Measurements from ENCODE around the gene AP5Z1.
A peak's percentile ranks its signal among the peaks of the same experiment; 100 is the strongest.

AP5Z1 gene

DNA sequence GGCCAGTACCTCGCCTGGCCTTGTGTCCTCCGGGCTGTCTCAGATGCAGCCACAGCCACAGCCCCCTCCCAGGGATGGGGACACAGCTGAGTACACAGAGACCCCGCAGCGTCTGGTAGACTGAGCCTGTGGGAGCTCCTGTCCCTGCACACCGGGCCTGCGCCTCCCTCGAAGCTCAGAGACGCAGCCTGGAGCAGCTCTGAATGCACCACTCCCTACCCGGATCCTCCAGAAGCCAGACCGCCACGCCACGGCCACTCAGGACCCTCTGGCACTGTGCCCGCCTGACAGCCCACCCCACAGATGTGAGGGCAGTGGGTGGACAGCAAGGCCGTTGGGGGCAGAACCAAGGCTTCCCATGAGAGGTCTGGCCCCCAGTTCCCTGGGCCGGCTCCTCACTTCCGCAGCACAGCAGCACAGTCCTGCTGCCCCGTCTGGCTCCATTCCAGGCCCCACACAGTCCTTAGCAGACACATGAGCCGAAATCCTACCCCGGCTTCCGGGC, 45.6 kb downstream of the AP5Z1 start:
- no peak for DNase-seq (ENCODE audit: low read depth, low spot score)

DNA sequence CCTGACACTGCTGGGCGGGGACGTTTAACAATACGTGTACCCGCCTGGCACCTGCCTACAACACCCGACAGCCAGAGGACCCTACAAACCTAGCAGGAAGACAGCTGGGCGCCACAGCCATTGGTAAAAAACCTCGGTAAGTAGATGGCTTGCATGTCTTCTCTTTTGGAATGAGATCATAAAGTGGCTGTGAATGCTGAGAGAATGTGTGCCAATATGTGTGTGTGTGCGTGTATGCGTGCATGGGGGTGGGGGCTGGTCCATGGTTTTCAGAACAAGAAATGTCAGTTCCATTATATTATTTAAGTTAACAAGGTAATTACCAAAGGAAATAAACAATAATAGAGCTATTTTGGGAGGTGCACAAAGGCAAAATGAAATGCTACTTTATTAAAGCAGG, 47.3 kb downstream of the AP5Z1 start:
- DNase-seq (ENCODE audit: low read depth, low spot score), result no peak

DNA sequence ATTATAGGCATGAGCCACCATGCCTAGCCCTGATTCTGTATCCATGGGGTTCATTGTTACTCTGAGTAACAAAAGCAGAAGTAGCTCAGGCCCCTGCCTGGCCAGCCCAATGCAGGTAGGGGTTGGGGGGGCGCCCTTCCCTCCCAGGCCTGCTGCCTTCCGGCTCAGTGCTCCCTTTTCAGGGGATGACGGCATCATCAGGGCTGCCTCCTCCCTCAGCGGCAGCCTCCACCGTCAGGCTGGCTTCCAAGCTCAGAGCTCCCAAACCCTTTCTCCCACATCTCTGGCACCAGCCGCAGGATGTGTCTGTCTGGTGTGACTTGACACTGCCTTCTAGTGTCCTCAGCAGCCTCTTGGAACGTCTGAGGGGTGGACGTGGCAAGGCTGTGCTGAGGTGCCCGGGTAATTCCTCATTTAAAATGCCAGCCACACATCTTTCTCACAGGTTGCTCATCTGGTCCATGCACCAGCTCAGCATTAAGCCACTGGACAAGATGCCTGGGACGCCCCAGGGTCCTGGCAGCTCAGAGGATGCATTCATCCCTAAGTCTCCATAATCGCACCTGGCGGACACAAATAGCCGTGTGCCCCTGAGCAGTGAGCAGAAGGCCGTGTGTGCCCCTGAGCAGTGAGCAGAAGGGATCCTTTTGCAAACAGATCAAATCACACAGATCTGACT, 48.2 kb downstream of the AP5Z1 start:
- DNase-seq (ENCODE audit: low read depth, low spot score), result no peak

DNA sequence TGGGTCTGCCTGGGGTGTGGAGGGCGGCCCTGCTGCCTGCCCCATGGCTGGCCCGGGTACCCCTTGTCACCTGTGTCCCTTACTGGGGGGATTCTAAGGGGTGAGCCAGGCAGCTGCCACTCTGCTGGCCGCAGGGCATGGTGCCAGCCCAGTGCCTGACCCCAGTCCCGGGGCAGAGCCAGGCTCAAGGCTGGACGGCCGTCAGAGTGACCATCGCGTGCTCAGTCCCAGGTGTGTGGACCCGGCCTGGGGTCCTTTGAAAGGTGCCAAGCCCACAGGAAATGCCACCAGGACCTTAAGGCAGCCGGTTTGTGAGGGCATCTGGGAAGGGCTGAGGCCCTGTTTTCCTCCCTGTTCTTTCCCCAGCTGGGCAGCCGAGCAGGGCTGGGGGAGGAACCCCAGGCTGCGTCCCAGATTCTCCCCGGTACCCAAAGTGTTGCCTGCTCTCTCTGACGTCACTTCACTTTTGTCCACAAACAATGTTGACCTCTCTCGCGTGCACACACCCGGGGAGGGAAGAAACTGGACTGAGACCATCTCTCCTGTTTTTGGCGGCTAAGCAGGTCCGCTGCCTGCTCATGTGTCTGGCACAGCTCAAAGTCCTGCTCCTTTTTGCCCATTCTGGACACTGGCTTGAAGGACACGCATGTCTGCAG, 48.8 kb downstream of the AP5Z1 start:
- DNase-seq (ENCODE audit: low read depth, low spot score), result no peak

DNA sequence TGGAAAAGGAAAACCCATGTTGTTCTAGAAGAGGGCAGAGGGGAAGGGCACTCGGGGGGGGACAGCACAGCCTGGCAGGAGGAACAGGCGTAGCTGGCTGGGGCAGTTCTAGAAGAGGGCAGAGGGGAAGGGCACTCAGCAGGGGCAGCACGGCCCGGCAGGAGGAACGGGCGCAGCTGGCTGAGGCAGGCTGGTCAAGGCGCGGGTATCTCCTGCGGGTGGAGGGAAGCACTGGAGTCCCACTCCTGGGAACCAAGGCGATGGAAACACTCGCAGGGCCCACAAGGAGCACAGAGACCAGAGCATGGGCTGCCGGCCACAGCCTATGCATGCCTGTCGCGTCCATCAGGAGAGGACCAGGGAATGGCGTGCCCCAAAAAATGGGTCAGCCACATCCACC, 49.7 kb downstream of the AP5Z1 start:
- DNase-seq (ENCODE audit: low read depth, low spot score), result no peak

DNA sequence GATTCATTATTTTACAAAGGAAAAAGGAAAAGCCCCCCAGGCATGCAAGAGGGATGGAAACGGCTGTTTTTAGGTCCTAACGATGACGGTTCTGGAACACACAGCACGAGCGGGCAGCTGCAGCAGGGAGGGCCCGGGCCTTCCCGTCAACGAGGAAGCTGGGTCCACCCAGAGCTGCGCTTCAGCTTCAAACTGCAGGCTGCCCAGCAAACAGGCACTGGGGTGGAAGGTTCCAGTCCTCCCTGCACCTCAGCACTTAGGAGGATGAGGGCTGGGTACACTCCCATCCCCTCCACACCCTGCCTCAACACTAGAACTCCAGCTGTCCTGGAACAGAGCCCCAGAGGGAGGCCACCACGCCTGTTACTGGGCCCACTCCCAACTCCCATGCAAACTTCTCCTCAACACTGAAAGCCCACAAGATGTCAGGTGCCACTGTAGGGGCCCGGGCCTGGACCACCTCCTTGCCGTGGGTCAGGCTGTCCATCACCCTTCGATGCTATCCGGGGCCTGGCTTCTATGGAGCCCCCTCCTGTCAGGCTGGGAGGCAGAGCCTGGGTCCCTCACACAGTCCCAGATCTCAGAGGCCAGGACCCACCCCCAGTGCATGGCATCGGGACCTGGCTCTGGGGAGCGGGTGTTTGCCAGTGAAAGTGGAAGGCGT, 53.4 kb downstream of the AP5Z1 start:
- DNase-seq (ENCODE audit: low read depth, low spot score), result no peak

DNA sequence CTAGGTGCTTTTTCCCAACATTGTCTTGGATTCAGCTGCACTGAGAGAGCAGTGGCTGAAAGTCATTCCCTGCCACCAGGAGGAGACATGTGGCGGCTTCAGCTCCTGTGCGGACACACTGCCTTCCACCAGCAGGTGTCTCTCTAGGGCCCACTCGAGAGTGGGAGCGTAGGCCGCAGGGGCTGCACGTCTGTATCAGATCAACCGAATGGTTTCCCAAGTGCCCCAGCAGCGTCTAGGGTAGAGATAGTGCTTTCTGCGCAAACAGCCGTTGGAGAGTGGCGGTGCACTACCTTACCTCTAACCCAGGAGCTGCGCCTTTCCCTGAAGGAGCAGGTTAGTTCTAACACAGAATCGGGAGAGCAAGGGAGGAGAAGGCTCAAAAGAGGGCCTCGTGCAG, 54.8 kb downstream of the AP5Z1 start:
- DNase-seq (ENCODE audit: low read depth, low spot score), result peak; percentile 43

DNA sequence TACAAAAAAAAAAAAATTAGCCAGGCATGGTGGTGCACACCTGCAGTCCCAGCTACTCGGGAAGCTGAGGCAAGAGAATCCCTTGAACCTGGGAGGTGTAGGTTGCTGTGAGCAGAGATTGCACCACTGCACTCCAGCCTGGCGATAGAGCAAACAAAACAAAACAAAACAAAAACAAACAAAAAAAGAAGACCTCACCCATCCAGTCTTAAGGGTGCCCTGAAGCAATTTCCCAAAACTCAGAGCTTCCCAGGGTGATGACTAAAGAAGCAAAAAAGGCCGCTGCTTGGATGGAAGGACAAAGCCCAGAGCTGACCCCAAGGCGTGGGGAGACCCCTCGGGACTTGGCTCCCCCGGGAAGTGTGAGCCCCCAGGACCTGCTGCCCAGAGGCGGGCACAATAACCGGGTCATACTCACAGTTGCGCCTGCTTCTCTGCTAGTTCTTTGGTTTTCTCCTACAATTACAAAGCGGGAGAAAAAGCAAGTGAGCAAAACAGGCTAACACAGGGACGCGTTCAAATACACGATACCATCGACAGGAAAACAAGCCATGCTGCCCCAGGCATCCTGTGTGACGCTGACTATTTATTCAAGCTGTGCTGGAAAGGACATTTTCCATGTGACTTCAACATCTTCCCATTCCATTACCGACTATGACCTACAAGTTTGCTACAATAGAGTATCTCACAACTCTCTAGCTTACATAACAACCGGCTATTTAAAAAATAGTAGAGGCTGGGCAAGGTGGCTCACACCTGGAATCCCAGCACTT, 56.5 kb downstream of the AP5Z1 start:
- DNase-seq (ENCODE audit: low read depth, low spot score), result no peak

DNA sequence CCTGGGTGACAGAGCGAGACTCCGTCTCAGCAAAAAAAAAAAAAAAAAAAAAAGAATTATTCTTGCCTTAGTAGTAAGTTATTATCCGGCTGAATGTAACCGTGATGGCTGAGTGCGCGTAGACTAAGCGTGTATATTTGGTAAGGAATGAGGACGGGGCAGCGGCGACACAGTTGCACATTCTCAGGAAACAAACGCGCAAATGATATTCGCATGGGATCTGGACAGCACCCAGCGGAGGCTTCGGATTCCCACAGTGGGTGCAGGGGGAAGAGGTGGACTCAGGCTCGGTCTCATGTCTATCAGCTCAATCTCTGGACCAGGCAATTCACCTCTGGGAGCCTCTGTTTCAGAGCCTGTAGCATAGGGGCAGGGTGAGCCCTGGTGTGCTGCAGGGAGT, 57.3 kb downstream of the AP5Z1 start:
- DNase-seq (ENCODE audit: low read depth, low spot score), result no peak

DNA sequence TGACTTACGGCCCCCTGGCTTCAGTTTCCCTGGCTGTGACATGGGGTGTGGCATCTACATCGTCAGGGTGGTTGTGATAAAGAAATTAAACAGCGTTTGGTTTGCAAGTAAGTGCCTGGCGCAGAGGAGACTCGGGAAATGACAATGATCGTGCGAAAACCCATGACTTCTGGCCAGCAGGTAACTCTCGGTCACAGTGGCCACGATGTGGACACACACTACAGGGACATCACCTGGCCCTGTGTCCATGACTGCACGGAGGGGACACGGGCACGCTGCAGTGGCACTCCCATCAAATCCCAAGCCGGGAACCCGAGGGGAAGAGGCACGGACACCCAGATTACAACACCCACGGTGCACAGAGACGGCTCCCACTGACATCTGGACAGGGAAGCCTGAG, 57.8 kb downstream of the AP5Z1 start:
- DNase-seq (ENCODE audit: low read depth, low spot score), result no peak

DNA sequence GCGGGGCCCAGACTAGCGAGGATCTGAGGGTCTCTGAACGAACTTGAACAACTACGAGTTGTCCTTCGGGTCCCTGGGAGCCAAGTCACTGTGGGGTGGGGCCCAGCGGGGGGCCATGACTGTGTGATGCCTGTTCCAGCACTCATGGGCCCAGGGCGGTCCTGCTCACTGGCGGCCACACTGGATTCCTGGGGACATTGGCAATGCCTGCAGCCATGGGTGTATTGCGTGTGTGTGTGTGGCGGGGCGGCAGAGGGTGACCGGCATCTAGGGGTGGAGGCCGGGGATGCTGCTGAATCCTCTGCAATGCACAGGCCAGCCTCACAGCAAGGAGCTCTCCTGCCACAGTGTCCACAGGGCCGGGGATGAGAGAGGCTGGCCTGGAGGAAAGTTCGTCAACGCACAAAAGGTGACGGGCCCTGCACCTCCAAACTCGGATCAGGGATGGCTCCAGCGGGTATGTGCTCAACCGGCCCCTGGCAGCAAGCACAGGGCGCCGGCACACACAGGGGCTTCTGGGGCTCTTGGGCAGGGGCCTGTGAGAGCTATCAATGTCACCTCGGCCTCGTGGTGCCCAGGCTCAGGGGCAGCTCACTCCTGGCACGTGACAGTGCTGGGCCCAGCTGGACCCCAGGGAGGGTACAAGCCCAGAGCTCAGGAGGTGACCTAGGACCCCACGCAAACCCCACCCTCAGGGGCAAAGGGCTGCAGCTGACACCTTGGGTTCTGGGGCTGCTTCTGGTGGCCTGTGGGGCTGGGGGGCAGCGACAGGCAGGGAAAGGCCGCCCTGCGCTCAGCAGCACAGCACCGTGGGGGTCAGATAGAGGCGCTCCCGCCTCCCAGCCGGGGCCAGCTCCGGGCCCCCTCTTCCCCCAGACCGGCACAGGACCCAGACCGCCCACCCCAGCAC, 58.5 kb downstream of the AP5Z1 start:
- DNase-seq (ENCODE audit: low read depth, low spot score), result no peak

DNA sequence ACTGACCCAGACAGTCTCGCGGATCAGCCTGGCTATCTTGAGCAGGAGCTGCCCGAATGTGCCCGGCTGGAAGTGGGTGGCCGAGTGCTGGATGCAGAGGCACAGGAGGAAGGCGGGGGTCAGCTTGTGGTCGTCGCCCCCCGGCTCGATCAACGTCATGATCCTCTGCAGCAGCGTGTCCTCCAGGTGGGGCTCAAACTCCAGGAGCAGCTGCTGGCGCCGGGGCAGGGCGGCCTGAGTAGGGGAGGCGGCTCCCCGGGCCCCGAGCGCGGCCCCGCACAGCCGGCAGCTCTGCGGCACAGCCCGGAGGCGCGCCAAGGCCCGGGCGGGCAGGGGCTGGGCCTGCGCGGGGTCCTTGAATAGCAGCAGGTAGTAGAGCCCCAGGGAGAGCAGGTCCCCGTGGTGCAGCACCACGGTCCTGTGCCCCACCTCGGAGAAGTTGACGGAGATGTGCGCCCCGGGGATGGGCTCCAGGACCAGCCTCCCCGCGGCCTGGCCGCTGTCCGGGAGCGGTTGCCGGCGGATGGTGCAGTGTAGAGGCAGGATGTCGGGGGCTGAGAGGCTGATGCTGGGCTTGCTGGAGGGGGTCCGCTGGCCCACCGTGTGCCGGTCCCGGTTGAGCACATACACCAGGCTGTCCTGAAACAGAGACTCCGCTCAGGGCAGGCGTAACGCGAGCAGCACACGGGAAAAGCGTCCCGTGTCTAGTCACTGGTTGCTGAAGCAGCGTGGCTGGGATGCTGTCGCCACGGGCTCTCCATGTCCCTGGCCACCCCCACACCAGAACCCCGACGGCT, 59.4 kb downstream of the AP5Z1 start:
- DNase-seq (ENCODE audit: low read depth, low spot score), result no peak

DNA sequence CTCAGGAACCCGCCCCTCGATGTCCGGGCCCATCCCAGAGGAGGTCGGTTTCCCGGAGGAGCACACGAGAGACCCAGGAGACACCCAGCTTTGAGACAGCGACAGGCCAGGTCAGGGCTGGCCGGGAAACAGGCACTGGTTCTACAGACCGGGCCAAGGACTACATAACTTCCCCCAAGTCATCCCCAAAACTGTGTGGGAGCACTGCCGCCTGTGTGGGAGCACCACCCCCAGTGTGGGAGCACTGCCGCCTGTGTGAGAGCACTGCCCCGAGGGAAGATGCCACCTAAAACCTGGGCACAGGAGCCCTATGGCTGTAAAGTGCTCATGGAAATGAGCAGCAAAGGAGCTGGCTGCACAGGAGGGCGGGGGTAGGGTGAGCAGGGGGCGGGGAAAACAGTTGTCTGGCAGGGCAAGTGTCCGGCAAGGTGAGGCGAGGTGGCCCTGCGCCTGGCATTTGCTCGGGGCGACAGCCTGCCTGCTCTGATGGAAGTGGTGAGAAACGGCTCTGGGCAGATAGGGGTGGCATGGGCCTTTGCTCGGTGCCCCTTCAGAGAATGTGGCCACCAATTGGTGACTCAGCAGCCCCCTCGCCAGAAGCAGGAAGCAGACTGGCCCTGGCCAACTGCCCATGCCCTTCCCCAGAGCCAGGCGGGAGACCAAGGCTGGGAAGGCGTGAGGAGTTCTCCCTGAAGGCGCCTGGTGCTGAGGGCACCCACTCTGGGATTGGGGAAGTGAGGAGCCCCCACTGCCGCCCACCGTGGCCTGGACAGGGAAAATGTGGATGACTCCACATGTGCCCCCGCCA, 60.2 kb downstream of the AP5Z1 start:
- DNase-seq (ENCODE audit: low read depth, low spot score), result no peak

DNA sequence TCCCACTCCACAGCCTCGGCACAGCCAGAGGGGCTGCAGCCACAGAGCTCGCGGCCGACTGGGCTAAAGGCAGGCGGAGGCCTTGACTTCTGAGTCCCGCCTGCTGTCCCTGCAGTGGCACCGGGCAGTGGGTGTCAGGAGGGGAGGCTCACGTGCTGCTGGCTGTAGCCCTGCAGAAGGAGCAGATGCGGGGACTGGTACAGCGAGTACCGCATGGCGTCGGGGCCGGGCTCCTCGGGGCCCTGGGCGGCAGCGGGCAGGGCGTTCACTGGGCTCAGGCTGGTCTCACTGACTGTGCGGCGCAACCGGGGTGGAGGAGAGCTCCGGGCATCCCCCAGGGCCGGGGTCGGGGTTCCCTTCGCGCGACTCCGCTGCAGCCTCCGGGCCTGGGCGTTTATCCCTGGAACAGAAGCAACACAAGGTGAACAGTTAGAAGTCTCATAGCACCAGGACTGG, 60.8 kb downstream of the AP5Z1 start:
- DNase-seq (ENCODE audit: low read depth, low spot score), result no peak

DNA sequence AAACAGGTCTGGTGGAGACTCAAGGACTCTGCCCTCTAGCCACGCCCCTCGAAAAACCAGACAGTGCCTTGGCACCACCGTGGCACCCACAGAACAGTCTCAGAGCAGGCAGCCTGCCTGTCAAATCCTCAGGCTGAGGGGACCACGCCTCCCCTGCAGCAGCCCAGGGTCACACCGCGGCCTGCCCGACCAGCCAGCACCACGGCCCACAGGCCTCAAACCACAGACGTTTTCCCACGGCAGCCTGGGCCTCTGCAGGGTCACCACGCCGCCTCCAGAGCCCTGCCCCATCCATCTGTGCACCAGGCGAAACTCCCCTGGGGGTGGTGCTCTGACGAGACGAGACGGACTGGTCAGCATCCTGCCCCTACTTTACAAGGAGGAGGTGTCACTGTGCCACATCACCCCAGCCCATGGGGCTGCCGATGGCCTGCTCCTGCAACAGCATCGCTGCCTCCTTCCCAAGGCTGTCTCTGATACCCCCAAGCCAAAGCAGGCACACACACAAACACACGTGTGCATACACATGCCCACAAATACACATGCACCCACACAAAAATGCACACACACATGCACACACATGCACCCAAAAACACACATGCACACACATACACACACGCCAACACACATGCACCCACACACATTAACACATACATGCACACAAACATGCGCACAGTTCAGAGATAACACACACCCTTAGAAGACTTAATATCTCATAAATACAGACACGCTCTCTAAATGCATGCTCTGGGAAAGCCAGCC, 61.8 kb downstream of the AP5Z1 start:
- no peak for DNase-seq (ENCODE audit: low read depth, low spot score)

DNA sequence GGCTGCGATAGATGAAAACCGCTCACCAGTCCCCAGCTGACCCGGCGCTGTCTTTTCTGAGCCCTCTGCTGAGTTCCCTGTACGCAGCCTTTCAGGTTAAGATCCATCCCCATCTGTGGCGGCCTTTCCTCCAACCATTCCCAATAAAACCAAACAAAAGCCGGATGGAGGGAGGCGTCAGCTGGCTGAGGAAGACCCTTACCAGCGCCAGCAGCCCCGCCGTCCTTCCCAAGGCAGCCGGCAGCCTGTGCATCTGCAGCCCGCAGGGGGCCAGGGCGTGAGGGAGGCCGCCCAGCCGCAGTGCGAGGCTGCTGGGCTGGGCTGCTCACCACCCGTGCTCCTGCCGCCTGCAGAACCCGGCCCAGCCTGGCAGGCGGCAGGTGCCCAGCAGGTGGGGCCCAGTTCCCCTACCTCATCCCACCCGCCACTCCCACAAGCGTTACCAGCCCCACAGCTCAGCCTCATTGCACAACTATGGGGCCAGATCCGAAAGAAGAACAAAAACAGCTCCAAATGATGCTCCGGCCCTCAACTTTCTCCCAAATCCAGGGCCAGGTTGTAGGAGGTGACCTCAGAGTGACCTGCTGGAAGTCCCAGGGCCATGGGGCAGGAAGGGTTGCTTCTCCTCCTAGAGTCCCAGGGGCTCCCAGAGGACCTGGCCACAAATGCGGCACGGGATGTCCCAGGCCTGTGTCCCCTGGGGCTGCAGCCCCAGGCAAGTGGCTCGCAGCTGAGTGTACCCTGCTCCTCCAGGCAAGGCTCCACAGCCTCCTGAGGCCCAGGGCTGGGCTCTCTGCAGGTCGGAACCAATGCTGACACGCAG, 62.6 kb downstream of the AP5Z1 start:
- DNase-seq (ENCODE audit: low read depth, low spot score), result no peak

DNA sequence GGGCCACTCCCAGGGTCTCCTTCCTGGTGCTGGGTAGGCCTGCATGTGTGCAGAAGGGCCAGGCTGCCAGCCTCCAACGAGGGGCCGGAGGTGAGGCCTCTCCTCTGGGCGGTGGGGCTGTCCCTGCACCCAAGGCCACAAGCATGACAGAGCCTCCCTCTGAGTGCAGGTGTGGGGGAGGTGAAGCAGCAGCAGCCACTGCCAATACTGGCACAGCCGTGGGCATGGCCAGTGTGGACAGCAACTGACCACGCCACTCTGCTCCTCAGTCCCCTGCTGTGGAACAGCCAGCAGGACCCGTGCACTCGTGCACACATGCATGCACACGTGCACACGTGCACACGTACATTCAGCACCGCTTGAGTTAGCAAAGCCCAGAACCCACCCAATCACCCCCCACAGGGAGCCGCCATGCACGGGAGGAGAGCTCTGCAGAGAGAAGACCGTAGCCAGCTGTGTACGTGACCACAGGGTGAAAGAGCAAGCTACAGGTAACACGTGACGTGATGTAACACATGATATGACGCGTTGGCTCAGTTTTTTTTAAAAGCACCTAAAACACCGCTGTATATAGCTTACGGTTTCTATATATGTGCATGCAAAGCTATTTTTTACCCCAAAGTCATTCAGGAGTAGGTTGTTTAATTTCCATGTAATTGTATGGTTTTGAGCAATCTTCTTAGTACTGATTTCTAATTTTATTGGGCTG, 63.4 kb downstream of the AP5Z1 start:
- DNase-seq (ENCODE audit: low read depth, low spot score), result no peak

Data from smooth muscle cell of the brain vasculature (primary cell).